SU-DHL-6 (cell line): ENCODE measurements around the gene LEKR1.

Experiments used
- H2AFZ ChIP-seq: fragments of 200-600 bp; sonication (generic); 2 replicates; pipeline ENCODE4 v1.6.1; 2014; ENCODE audit warnings: low read depth, mild to moderate bottlenecking, moderate library complexity, mixed read lengths, antibody characterized with exemption, low read length; ENCODE audit not compliant: severe bottlenecking
- H3F3A ChIP-seq: fragments of 200-600 bp; shearing (Covaris generic); 2 replicates; pipeline ENCODE4 v1.6.0; 2016; ENCODE audit warnings: antibody characterized with exemption, mild to moderate bottlenecking; ENCODE audit not compliant: insufficient read depth
- H3K27ac ChIP-seq: fragments of 200-600 bp; sonication (generic); 2 replicates; pipeline ENCODE4 v1.5.1; 2016; ENCODE audit warnings: low read depth, mild to moderate bottlenecking, low read length, moderate library complexity, mixed read lengths
- H3K27me3 ChIP-seq: fragments of 200-600 bp; sonication (generic), shearing (Covaris generic); 2 replicates; pipeline ENCODE4 v1.6.0; 2014; ENCODE audit warnings: mild to moderate bottlenecking, low read length
- H3K36me3 ChIP-seq: fragments of 200-600 bp; sonication (generic); 2 replicates; pipeline ENCODE4 v1.6.1; 2014; ENCODE audit warnings: mild to moderate bottlenecking, low read length, mixed read lengths
- H3K4me2 ChIP-seq: fragments of 300-600, 200-600 bp; shearing (Covaris generic), sonication (generic); 2 replicates; pipeline ENCODE4 v1.6.0; 2014; ENCODE audit warnings: low read length, low read depth, mild to moderate bottlenecking; ENCODE audit not compliant: poor library complexity, severe bottlenecking
- H3K4me3 ChIP-seq: fragments of 200-600 bp; sonication (generic); 2 replicates; pipeline ENCODE4 v1.5.1; 2014; ENCODE audit warnings: antibody characterized with exemption, low read length, mild to moderate bottlenecking, mixed read lengths; ENCODE audit not compliant: insufficient read depth, poor library complexity, severe bottlenecking
- H3K79me2 ChIP-seq: fragments of 200-600 bp; sonication (generic); 2 replicates; pipeline ENCODE4 v1.6.1; 2014; ENCODE audit warnings: mild to moderate bottlenecking, low read length, moderate library complexity; ENCODE audit not compliant: insufficient read depth
- H3K9ac ChIP-seq: fragments of 200-600 bp; sonication (generic); 2 replicates; pipeline ENCODE4 v1.7.0; 2014; ENCODE audit warnings: mild to moderate bottlenecking, low read length
- H3K9me2 ChIP-seq: fragments of 200-600 bp; sonication (generic); replicated peaks from 2 replicates; pipeline ENCODE4 v1.6.1; 2014; ENCODE audit warnings: low read length; ENCODE audit not compliant: insufficient read depth
- H3K9me3 ChIP-seq: fragments of 200-600 bp; sonication (generic); 2 replicates; pipeline ENCODE4 v1.6.1; 2014; ENCODE audit warnings: low read length, mixed read lengths; ENCODE audit not compliant: insufficient read depth
- H4K20me1 ChIP-seq: fragments of 200-600 bp; sonication (generic); 2 replicates; pipeline ENCODE4 v1.6.1; 2014; ENCODE audit warnings: low read depth, mild to moderate bottlenecking, antibody characterized with exemption, low read length, moderate library complexity, mixed read lengths
- CTCF ChIP-seq: fragments of 200-600 bp; sonication (generic); IDR thresholded peaks from one replicate; pipeline ENCODE4 v1.5.1; 2017; ENCODE audit warnings: antibody characterized with exemption, mild to moderate bottlenecking, low read length, moderate library complexity; ENCODE audit not compliant: insufficient read depth, poor library complexity, severe bottlenecking
- EZH2phosphoT487 ChIP-seq: fragments of 200-600 bp; sonication (generic), shearing (Covaris generic); conservative IDR thresholded peaks from 2 replicates; pipeline ENCODE4 v1.6.1; 2018; ENCODE audit warnings: mild to moderate bottlenecking, antibody characterized with exemption, low read length, moderate library complexity, mixed read lengths

The LEKR1 gene

DNA sequence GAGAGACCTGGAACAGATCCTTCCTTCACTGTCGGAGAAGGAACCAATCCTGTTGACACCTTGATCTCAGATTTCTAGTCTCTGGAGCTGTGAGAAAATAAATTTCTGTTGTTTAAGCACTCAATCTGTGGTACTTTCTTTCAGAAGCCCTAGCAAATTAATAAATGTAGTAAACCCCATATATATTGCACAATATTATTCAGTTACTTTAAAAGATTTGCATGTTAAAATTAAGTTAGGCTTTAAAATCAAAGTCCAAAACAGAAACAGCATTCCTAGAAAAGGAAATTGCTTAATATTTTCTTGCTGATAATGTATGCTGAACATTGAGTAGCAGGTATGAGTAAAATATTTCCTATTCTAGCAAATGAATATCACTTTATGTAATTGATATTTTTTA is 113.2 kb downstream of the LEKR1 start:
- no peaks in the 10 kb centered on the region for H3K9me2 ChIP-seq
- no peak for TF ChIP-seq CTCF
- TF ChIP-seq EZH2phosphoT487, result no peak
- no peak overlapping the region for H2AFZ ChIP-seq

GRCh38 chr3:156941311-156941710 is 115.2 kb downstream of the LEKR1 start:
- Histone ChIP-seq H3K27me3 (no peaks in the 10 kb centered on the region), H3K4me3 (no peak overlapping the region), H3K4me2 (no peak overlapping the region), H3K27ac (no peak overlapping the region), H3K9me2 (no peaks in the 10 kb centered on the region), H3K9me3 (no peaks in the 10 kb centered on the region), H3K79me2 (no peaks in the 10 kb centered on the region), H2AFZ (no peak overlapping the region), H3K36me3 (0 out of 2 replicates have a peak, but pooled peaks cover 3% of the 10 kb centered on the region), H3F3A (no peaks in the 10 kb centered on the region), H3K9ac (no peak overlapping the region), H4K20me1 (no peaks in the 10 kb centered on the region)
- TF ChIP-seq EZH2phosphoT487, result no peak

More for the DNA sequence above, 113.2 kb downstream of the LEKR1 start:
- H3F3A ChIP-seq, result no peaks in the 10 kb centered on the region
- no peak overlapping the region for H3K4me2 ChIP-seq
- no peaks in the 10 kb centered on the region for H3K9me3 ChIP-seq
- H3K36me3 ChIP-seq, result 0 out of 2 replicates have a peak, but pooled peaks cover 3% of the 10 kb centered on the region
- no peak overlapping the region for H3K27ac ChIP-seq
- H3K79me2 ChIP-seq, result no peaks in the 10 kb centered on the region
- no peaks in the 10 kb centered on the region for H4K20me1 ChIP-seq
- no peaks in the 10 kb centered on the region for H3K27me3 ChIP-seq
- no peak overlapping the region for H3K9ac ChIP-seq
- H3K4me3 ChIP-seq, result no peak overlapping the region

GRCh38 chr3:156948402-156949210 is 122.5 kb downstream of the LEKR1 start:
- Histone ChIP-seq H3K9ac (no peak overlapping the region), H3K4me3 (no peak overlapping the region), H3K27me3 (no peaks in the 10 kb centered on the region), H3K79me2 (no peaks in the 10 kb centered on the region), H2AFZ (no peak overlapping the region), H3K4me2 (no peak overlapping the region), H3K27ac (no peak overlapping the region), H3K9me2 (no peaks in the 10 kb centered on the region), H3K9me3 (no peaks in the 10 kb centered on the region), H4K20me1 (no peaks in the 10 kb centered on the region), H3K36me3 (0 out of 2 replicates have a peak, but pooled peaks cover 3% of the 10 kb centered on the region), H3F3A (no peaks in the 10 kb centered on the region)
- TF ChIP-seq CTCF (no peak), EZH2phosphoT487 (no peak)

- Histone ChIP-seq H3K36me3 (0 out of 2 replicates have a peak, but pooled peaks cover 3% of the 10 kb centered on the region), H3K4me2 (no peak overlapping the region), H3K79me2 (no peaks in the 10 kb centered on the region), H4K20me1 (no peaks in the 10 kb centered on the region), H3F3A (no peaks in the 10 kb centered on the region), H3K4me3 (no peak overlapping the region), H3K27ac (no peak overlapping the region), H3K9me3 (no peaks in the 10 kb centered on the region), H3K9ac (no peak overlapping the region), H3K9me2 (no peaks in the 10 kb centered on the region), H3K27me3 (no peaks in the 10 kb centered on the region), H2AFZ (no peak overlapping the region)
- TF ChIP-seq EZH2phosphoT487 (no peak), CTCF (no peak)
Observed at GRCh38 chr3:156952011-156952410, 125.9 kb downstream of the LEKR1 start.
